HepG2 (cell line): ENCODE measurements around the gene USP17L17.
"Not testable (repeated sequence)": the region's sequence is repeated elsewhere in the genome, so short reads cannot be mapped to it uniquely, and the experiment has no call there.

Experiments
- BORCS8-MEF2B ChIP-seq: sonication (generic); formaldehyde crosslinking; IDR thresholded peaks from 2 replicates; pipeline ENCODE4 v1.8.0; 2022; ENCODE audit warnings: mild to moderate bottlenecking, missing genetic modification reagents
- CTCF ChIP-seq: sonication (generic); formaldehyde crosslinking; IDR thresholded peaks from 2 replicates; pipeline ENCODE4 v1.5.0; 2020; ENCODE audit warnings: mild to moderate bottlenecking, missing genetic modification reagents, moderate library complexity
- ELK4 ChIP-seq: sonication (generic); formaldehyde crosslinking; IDR thresholded peaks from 2 replicates; pipeline ENCODE4 v1.9.0; 2021; ENCODE audit warnings: missing genetic modification reagents, borderline replicate concordance
- HOXD1 ChIP-seq: sonication (generic); formaldehyde crosslinking; IDR thresholded peaks from 2 replicates; pipeline ENCODE4 v1.5.0; 2020; ENCODE audit warnings: missing genetic modification reagents
- MYC ChIP-seq: sonication (generic); formaldehyde crosslinking; IDR thresholded peaks from 2 replicates; pipeline ENCODE4 v1.9.0; 2021; ENCODE audit warnings: missing genetic modification reagents, borderline replicate concordance
- PRDM4 ChIP-seq: sonication (generic); formaldehyde crosslinking; IDR thresholded peaks from 2 replicates; pipeline ENCODE4 v1.9.0; 2021; ENCODE audit warnings: missing genetic modification reagents, borderline replicate concordance
- TAF1 ChIP-seq: sonication (generic); formaldehyde crosslinking; IDR thresholded peaks from 2 replicates; pipeline ENCODE4 v1.4.0; 2020; ENCODE audit warnings: missing genetic modification reagents
- TAF15 ChIP-seq: fragments of 200-400 bp; formaldehyde crosslinking; IDR thresholded peaks from one replicate; pipeline ENCODE4 v1.6.1; 2018; ENCODE audit warnings: mild to moderate bottlenecking, low read depth, low read length; ENCODE audit not compliant: poor library complexity, severe bottlenecking
- ZIK1 ChIP-seq: sonication (generic); formaldehyde crosslinking; IDR thresholded peaks from 2 replicates; pipeline ENCODE4 v1.5.0; 2020; ENCODE audit warnings: mild to moderate bottlenecking, low read depth, missing genetic modification reagents, borderline replicate concordance
- ZNF292 ChIP-seq: sonication (generic); formaldehyde crosslinking; IDR thresholded peaks from 2 replicates; pipeline ENCODE4 v1.8.1; 2022; ENCODE audit warnings: mild to moderate bottlenecking, low read depth, missing genetic modification reagents, borderline replicate concordance

GRCh38 chr4:9267319-9267718 lies 23.6 kb downstream of the USP17L17 start, which contains the start of gene USP17L22:
- not testable (repeated sequence) for TF ChIP-seq BORCS8-MEF2B (CRISPR knock-in tag); TAF15; CTCF (CRISPR knock-in tag); TAF1 (CRISPR knock-in tag); PRDM4 (CRISPR knock-in tag); MYC (CRISPR knock-in tag); ZNF292; ELK4 (CRISPR knock-in tag); ZIK1 (CRISPR knock-in tag); HOXD1
